ENCODE measurements around the gene ACBD6. TPM values are rescaled to one million over a fixed set of nuclear protein-coding genes. Genes with fewer than 3 reads are reported as not detected.
A peak's percentile ranks its signal among the peaks of the same experiment; 100 is the strongest.
"Not testable (repeated sequence)": the region's sequence is repeated elsewhere in the genome, so short reads cannot be mapped to it uniquely, and the experiment has no call there.

The ACBD6 gene
- total and polyA plus RNA-seq, 10 of the 15 experiments (the other 5 are each of a cell fraction or from before 2014, with no cell fraction given), result 15.0 to 67.3 (median 55.0) TPM

DNA sequence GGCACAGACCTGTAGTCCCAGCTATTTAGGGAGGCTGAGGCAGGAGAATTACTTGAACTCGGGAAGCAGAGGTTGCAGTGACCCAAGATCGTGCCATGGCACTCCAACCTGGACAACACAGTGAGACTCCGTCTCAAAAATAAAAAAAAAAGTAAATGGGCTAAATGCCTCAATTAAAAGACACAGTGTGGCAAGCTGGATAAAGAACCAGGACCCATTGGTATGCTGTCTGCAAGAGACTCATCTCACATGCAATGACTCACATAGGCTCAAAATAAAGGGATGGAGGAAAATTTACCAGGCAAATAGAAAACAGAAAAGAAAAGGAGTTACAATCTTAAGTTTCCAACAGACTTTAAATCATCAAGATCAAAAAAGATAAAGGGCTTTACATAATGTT is 40.3 kb downstream of the ACBD6 start:
- Histone ChIP-seq H3K4me2 (ENCODE audit: control insufficient read depth, insufficient read depth) (no peak overlapping the region), H3K79me2 (ENCODE audit: control insufficient read depth, insufficient read depth, low read length) (no peaks in the 10 kb centered on the region; the same call in none of the 2 replicates), H3K27me3 (replicated peaks in 1 of 2; ENCODE audit: control insufficient read depth in 2 of 2, insufficient read depth in 2 of 2, low read length in 1 of 2) (no peaks in the 10 kb centered on the region), H2AFZ (ENCODE audit: control insufficient read depth, low read depth, low read length) (no peak overlapping the region), H3K9ac (ENCODE audit: control insufficient read depth, insufficient read depth, low read length) (no peak overlapping the region), H3K9me3 (replicated peaks; ENCODE audit: control insufficient read depth, insufficient read depth, low read length) (peaks cover 4% of the 10 kb centered on the region; the same call in 2 of the 3 replicates), H3K4me1 (ENCODE audit: control insufficient read depth, insufficient read depth, low read length) (no peaks in the 10 kb centered on the region), H3K36me3 (ENCODE audit: control insufficient read depth in 2 of 2, insufficient read depth in 2 of 2, low read length in 1 of 2) (peaks cover 2% of the 10 kb centered on the region in 2 experiments; a peak in 3 of 4 replicates), H4K20me1 (ENCODE audit: control insufficient read depth, insufficient read depth) (no peaks in the 10 kb centered on the region), H3K4me3 (no peak overlapping the region), H3K27ac (ENCODE audit: control insufficient read depth, insufficient read depth) (no peak overlapping the region)
- RAD21 ChIA-PET (ENCODE audit: unreplicated experiment), result no interaction called here
- CTCF ChIA-PET, result interaction anchor here (1.2 to 3.5 kb wide), 3 partner anchors 16 to 283 kb away, joined by 3 to 19 read pairs (median 4); no protein-coding TSS in a partner anchor
- TF ChIP-seq CBX5 (IDR thresholded peaks at IDR 0.05; ENCODE audit: low read depth) (0 out of 2 replicates have a peak, but pooled peaks have one; percentile 33), CREM (IDR thresholded peaks at IDR 0.05; ENCODE audit: low read depth) (no peak)
- SMC1A ChIA-PET (ENCODE audit: uncharacterized antibody, unreplicated experiment), result interaction anchor here (0.8 to 1.1 kb wide), 2 partner anchors 15 to 209 kb away, joined by 3 read pairs; no protein-coding TSS in a partner anchor
- intact Hi-C loops (cut with micrococcal nuclease; ENCODE audit: unreplicated experiment), result no loop called here
- no TSS peak for BruUV-seq (replicated peaks)
- in situ Hi-C loops (cut with MboI), result no loop called here
- DNase-seq (ENCODE audit: low read depth, low spot score) (no peak), FAIRE-seq (peak; percentile 13), ATAC-seq (no peak)
- 80% methylated on average over 3 of the region's 3 CpGs for WGBS (ENCODE audit: insufficient coverage, insufficient replicate concordance, low lambda C conversion rate, missing lambda C conversion rate)
- POLR2A ChIA-PET, result no interaction called here

DNA sequence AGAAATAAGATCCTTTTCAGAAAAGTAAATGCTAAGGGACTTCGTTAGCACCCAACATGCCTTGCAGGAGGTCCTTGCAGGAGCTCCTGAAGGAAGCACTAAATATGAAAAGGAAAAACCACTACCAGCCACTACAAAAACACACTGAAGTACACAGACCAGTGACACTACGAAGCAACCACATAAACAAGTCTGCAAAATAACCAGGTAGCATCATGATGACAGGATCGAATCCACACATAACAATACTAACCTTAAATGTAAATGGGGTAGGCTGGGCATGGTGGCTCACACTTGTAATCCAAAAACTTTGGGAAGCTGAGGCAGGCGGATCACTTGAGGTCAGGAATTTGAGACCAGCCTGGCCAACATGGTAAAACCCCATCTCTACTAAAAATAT is 40.7 kb downstream of the ACBD6 start:
- POLR2A ChIA-PET; H2AFZ ChIP-seq (ENCODE audit: control insufficient read depth, low read depth, low read length); H3K27ac ChIP-seq (ENCODE audit: control insufficient read depth, insufficient read depth); intact Hi-C loops (cut with micrococcal nuclease; ENCODE audit: unreplicated experiment); FAIRE-seq; H3K9ac ChIP-seq (ENCODE audit: control insufficient read depth, insufficient read depth, low read length); in situ Hi-C loops (cut with MboI); H3K79me2 ChIP-seq (ENCODE audit: control insufficient read depth, insufficient read depth, low read length); H3K27me3 ChIP-seq (replicated peaks in 1 of 2; ENCODE audit: control insufficient read depth in 2 of 2, insufficient read depth in 2 of 2, low read length in 1 of 2); DNase-seq (ENCODE audit: low read depth, low spot score); H3K36me3 ChIP-seq (ENCODE audit: control insufficient read depth in 2 of 2, insufficient read depth in 2 of 2, low read length in 1 of 2); ATAC-seq; H3K4me3 ChIP-seq; RAD21 ChIA-PET (ENCODE audit: unreplicated experiment); H3K4me2 ChIP-seq (ENCODE audit: control insufficient read depth, insufficient read depth); H3K9me3 ChIP-seq (replicated peaks; ENCODE audit: control insufficient read depth, insufficient read depth, low read length); H4K20me1 ChIP-seq (ENCODE audit: control insufficient read depth, insufficient read depth); BruUV-seq (replicated peaks); H3K4me1 ChIP-seq (ENCODE audit: control insufficient read depth, insufficient read depth, low read length): not testable (repeated sequence)
- 96% methylated on average over 4 of the region's 4 CpGs for WGBS (ENCODE audit: insufficient coverage, insufficient replicate concordance, low lambda C conversion rate, missing lambda C conversion rate)
- ChIA-PET SMC1A (ENCODE audit: uncharacterized antibody, unreplicated experiment) (interaction anchor here (1.1 kb wide), 2 partner anchors 16 to 152 kb away, joined by 3 read pairs; no protein-coding TSS in a partner anchor), CTCF (interaction anchor here (1.0 to 3.5 kb wide), 4 partner anchors 17 to 283 kb away, joined by 3 to 19 read pairs (median 4); no protein-coding TSS in a partner anchor)

All from GM12878 (cell line).